OCI-LY1 (cell line): ENCODE measurements around the gene FBXW8.

Experiments used
- CTCF ChIP-seq: fragments of 200-600 bp; sonication (generic), shearing (Covaris generic); IDR thresholded peaks from 2 replicates; pipeline ENCODE4 v1.5.1; 2017; ENCODE audit warnings: mild to moderate bottlenecking, antibody characterized with exemption, low read length, moderate library complexity, mixed read lengths
- EZH2 ChIP-seq: fragments of 200-600 bp; sonication (generic), shearing (Covaris generic); IDR thresholded peaks from 2 replicates; pipeline ENCODE4 v1.8.0; 2017; ENCODE audit warnings: borderline replicate concordance, mixed run types, mild to moderate bottlenecking, antibody characterized with exemption, low read length, moderate library complexity, mixed read lengths

GRCh38 chr12:117032593-117033381 lies 122.0 kb downstream of the FBXW8 start:
- TF ChIP-seq CTCF (no peak), EZH2 (no peak; the same call in 1 of the 2 replicates)
